Upper lobe of right lung (tissue), 1 donor: ENCODE results near the gene MYO5A. TPM values are rescaled to one million over a fixed set of nuclear protein-coding genes. Genes with fewer than 3 reads are reported as not detected.
A peak's percentile ranks its signal among the peaks of the same experiment; 100 is the strongest.
"Not testable (repeated sequence)": the region's sequence is repeated elsewhere in the genome, so short reads cannot be mapped to it uniquely, and the experiment has no call there.

Experiments
- ATAC-seq: fragments of 200-7000 bp; cut with Tn5 transposase; one replicate; pipeline ENCODE4 v1.9.1; 2020; ENCODE audit warnings: mild to moderate bottlenecking, moderate library complexity
- DNase-seq: peaks from one replicate; pipeline ENCODE4 v3.0.0-alpha.2; 2020
- H3K27ac ChIP-seq: fragments of 200-600 bp; one replicate; pipeline ENCODE4 v1.8.0; 2022
- H3K27me3 ChIP-seq: fragments of 200-600 bp; one replicate; pipeline ENCODE4 v1.8.0; 2022; ENCODE audit warnings: mild to moderate bottlenecking
- H3K36me3 ChIP-seq: fragments of 200-600 bp; one replicate; pipeline ENCODE4 v1.8.0; 2022
- H3K4me1 ChIP-seq: fragments of 200-600 bp; one replicate; pipeline ENCODE4 v1.8.0; 2022
- H3K4me3 ChIP-seq: fragments of 200-600 bp; one replicate; pipeline ENCODE4 v1.8.0; 2022; ENCODE audit warnings: mild to moderate bottlenecking
- H3K9me3 ChIP-seq: fragments of 200-600 bp; one replicate; pipeline ENCODE4 v1.8.0; 2022
- intact Hi-C: fragments of 100-400 bp; cut with DNase I; formaldehyde crosslinking; loops from one replicate; pipeline ENCODE4 v1.11.0; 2022
- total RNA-seq: library from RNA; stranded (reverse); fragmentation: NEBNext Ultra II Directional; extraction: Animal tissue kit (Norgen Biotek cat#: 25700); gene quantifications from one replicate; pipeline ENCODE4 v1.2.1, GENCODE V29; 2021
- TF ChIP-seq, protein P1 (sequence below): fragments of 200-600 bp; IDR thresholded peaks from one replicate; pipeline ENCODE4 v1.8.0; 2022; ENCODE audit warnings: antibody characterized with exemption
- donor health status: DM: no; HTN: yes; CAD: no; lungs with severe emphysema.

Gene MYO5A
- total RNA-seq, 1 donor from 2014 or later: 26.0 TPM

DNA sequence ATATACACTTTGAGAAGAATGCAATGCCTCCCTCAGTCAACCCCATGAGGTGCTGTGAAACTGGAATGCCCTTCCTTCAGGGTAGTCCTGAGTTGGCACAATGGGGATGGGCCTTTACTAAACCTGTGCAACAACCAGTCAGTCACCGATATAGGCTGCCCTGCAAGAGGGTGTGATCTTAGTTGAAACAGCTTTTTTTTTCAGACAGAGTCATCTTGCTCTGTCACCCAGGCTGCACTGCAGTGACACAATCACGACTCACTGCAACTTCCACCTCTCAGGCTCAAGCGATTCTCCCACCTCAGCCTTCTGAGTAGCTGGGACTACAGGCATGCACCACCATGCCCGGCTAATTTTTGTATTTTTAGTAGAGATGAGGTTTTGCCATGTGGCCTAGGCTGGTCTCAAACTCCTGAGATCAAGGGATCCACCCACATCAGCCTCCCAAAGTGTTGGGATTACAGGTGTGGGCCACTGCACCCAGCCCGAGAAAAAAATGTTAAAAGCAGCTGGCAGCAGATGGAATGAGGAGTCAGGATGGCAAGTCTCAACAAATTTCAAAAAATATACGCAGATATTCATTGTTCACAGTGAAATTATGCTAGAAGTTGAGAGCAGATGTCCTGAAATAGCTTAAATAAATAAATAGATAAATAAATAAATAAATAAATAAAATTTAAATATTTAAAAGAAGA lies 31.8 kb downstream of the MYO5A start:
- H3K4me1 ChIP-seq: no peaks in the 10 kb centered on the region
- H3K36me3 ChIP-seq: no peaks in the 10 kb centered on the region
- H3K4me3 ChIP-seq: no peak overlapping the region
- intact Hi-C loops: no loop called here
- DNase-seq: no peak
- no peaks in the 10 kb centered on the region for H3K9me3 ChIP-seq
- TF ChIP-seq, protein P1, sequence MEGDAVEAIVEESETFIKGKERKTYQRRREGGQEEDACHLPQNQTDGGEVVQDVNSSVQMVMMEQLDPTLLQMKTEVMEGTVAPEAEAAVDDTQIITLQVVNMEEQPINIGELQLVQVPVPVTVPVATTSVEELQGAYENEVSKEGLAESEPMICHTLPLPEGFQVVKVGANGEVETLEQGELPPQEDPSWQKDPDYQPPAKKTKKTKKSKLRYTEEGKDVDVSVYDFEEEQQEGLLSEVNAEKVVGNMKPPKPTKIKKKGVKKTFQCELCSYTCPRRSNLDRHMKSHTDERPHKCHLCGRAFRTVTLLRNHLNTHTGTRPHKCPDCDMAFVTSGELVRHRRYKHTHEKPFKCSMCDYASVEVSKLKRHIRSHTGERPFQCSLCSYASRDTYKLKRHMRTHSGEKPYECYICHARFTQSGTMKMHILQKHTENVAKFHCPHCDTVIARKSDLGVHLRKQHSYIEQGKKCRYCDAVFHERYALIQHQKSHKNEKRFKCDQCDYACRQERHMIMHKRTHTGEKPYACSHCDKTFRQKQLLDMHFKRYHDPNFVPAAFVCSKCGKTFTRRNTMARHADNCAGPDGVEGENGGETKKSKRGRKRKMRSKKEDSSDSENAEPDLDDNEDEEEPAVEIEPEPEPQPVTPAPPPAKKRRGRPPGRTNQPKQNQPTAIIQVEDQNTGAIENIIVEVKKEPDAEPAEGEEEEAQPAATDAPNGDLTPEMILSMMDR: no peak
- H3K27ac ChIP-seq: no peak overlapping the region
- ATAC-seq: peak; percentile 45
- no peaks in the 10 kb centered on the region for H3K27me3 ChIP-seq

DNA sequence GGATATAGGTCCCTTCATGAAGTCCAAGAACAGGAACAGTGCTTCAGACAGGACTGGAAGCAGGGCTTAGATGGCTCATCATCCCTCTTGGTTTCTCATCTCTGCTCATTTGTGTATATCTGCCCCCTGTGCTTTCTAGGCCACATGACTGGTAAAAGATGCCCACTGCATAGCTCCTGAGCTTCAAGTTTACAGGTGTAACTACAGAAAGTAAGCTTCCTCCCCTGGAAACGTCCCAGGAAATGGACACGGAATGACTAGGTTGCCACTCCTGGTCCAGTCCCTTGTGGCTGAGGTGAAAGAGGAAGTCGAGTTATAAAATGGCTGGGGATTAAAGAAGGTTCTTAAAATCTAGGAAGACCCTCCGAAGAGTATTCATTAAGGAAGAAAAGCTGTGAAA lies 32.5 kb downstream of the MYO5A start:
- Histone ChIP-seq H3K36me3 (no peaks in the 10 kb centered on the region), H3K4me3 (no peak overlapping the region), H3K27me3 (no peaks in the 10 kb centered on the region), H3K4me1 (no peaks in the 10 kb centered on the region), H3K27ac (no peak overlapping the region), H3K9me3 (no peaks in the 10 kb centered on the region)
- intact Hi-C loops: no loop called here
- DNase-seq (no peak), ATAC-seq (no peak)
- TF ChIP-seq, protein P1: no peak

DNA sequence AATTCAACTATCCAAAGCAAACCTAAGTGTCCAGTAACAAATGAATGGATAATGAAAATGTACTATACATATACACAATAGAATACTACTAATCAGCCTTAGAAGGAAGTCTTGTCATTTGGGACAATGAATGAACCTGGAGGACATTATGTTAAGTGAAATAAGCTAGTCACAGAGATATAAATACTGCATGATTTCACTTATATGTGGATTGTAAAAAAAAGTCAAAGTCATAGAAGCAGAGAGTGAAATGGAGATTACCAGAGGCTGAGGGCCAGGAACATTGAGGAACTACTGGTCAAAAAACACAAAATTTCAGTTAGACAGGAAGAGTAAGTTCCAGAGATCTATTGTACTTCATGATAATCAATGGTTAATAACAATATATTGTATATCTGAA lies 33.6 kb downstream of the MYO5A start:
- H3K36me3 ChIP-seq: no peaks in the 10 kb centered on the region
- no peaks in the 10 kb centered on the region for H3K4me1 ChIP-seq
- ATAC-seq (no peak), DNase-seq (no peak)
- H3K9me3 ChIP-seq: no peaks in the 10 kb centered on the region
- intact Hi-C loops: no loop called here
- no peak overlapping the region for H3K27ac ChIP-seq
- no peak overlapping the region for H3K4me3 ChIP-seq
- H3K27me3 ChIP-seq: no peaks in the 10 kb centered on the region
- TF ChIP-seq, protein P1: no peak

DNA sequence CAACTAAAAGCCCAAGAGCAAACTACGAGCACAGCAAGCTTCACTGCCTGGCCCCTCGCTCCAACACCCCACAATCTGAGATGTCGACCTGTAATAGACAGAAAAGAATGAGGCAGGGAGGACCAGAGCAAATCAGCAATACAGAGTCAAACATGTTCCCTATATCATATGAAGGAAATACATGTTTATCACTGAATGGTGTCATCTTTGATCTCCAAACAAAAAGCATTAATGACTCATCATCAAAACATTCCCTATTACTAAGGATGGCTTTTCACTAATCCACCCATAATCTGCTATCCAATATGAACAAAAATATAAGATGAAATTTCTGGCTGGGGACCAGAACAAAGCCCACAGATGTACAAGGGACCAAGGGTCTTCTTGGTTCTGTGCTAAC lies 34.7 kb downstream of the MYO5A start:
- ATAC-seq (no peak), DNase-seq (no peak)
- H3K9me3 ChIP-seq: no peaks in the 10 kb centered on the region
- H3K4me3 ChIP-seq: no peak overlapping the region
- H3K27ac ChIP-seq: no peak overlapping the region
- H3K36me3 ChIP-seq: no peaks in the 10 kb centered on the region
- TF ChIP-seq, protein P1: no peak
- intact Hi-C loops: no loop called here
- H3K27me3 ChIP-seq: no peaks in the 10 kb centered on the region
- H3K4me1 ChIP-seq: no peaks in the 10 kb centered on the region

DNA sequence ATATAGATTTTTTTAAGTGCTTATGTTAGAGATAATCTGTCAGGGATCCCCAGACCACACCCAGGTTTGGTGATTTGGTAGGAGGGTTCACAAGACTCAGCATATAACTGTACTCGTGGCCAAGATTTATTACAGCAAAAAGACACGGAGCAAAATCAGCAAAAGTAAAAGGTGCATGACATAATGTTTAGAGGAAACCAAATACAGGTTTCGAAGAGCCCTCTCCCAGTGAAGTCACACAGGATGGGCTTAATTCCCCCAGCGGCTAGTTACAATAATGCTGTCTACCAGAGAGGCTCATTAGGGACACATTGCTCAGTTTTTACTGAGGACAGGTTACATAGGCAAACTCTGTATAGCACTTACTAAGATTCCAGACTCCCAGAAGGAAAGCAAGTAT lies 36.5 kb downstream of the MYO5A start:
- intact Hi-C loops: no loop called here
- DNase-seq (no peak), ATAC-seq (no peak)
- Histone ChIP-seq H3K4me1 (no peaks in the 10 kb centered on the region), H3K4me3 (no peak overlapping the region), H3K27me3 (no peaks in the 10 kb centered on the region), H3K9me3 (no peaks in the 10 kb centered on the region), H3K27ac (no peak overlapping the region), H3K36me3 (no peaks in the 10 kb centered on the region)
- TF ChIP-seq, protein P1: no peak

DNA sequence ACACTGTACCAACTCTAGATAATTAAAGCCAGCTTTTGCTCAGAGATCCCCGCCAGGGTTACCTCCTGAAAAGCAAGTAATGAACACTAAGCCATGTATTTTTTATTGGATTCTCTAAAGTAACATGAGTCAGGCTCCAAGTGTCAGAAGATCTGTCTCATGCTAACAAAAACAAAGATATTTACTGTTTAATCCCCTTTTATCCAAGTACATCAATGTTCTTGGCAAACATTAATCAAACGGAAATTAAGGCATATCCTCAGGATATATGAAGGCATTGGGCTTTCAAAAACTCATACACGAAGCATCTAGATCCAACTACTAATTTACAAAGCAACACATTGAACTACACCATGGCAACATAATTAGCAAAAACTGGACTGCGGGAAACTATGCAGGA lies 37.2 kb downstream of the MYO5A start:
- no peaks in the 10 kb centered on the region for H3K36me3 ChIP-seq
- intact Hi-C loops: no loop called here
- H3K4me3 ChIP-seq: no peak overlapping the region
- no peaks in the 10 kb centered on the region for H3K4me1 ChIP-seq
- DNase-seq: no peak
- no peaks in the 10 kb centered on the region for H3K27me3 ChIP-seq
- TF ChIP-seq, protein P1: no peak
- no peaks in the 10 kb centered on the region for H3K9me3 ChIP-seq
- H3K27ac ChIP-seq: no peak overlapping the region
- no peak for ATAC-seq

DNA sequence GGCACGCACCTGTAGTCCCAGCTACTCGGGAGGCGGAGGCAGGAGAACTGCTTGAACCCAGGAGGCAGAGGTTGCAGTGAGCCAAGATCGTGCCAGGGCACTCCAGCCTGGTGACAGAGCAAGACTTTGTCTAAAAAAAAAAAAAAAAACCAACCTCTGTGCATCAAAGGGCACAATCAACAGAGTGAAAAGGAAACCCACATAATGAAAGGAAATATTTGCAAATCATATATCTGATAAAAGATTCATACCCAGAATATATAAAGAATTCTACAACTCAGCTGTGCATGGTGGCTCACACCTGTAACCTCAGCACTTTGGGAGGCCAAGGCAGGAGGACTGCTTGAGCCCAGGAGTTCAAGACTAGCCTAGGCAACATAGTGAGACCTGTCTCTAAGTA lies 39.2 kb downstream of the MYO5A start:
- ATAC-seq, intact Hi-C loops, H3K4me3 ChIP-seq, H3K9me3 ChIP-seq, H3K27ac ChIP-seq, H3K4me1 ChIP-seq, DNase-seq, H3K36me3 ChIP-seq, H3K27me3 ChIP-seq: not testable (repeated sequence)
